Stimulated activated CD4-positive, alpha-beta T cell treated with anti-CD3 and anti-CD28 coated beads, Interleukin-1b, Interleukin-23, amount 100 ng/mL, for 1 hour (primary cell): ENCODE measurements around the gene MATN3.

Source experiments
- DNase-seq, 2 donors: peaks; one replicate each; pipeline ENCODE4 v3.0.0-alpha.2; 2020; ENCODE audit warnings: low read depth in 2 of 2

Gene MATN3

GRCh38 chr2:20037660-20038059, 25.2 kb upstream of the MATN3 start:
- no peak for DNase-seq

GRCh38 chr2:20035955-20036666, 23.6 kb upstream of the MATN3 start:
- DNase-seq: no peak

- no peak for DNase-seq
Observed at GRCh38 chr2:20034821-20035220, 22.4 kb upstream of the MATN3 start.

- no peak for DNase-seq
Observed at GRCh38 chr2:20034218-20034617, 21.8 kb upstream of the MATN3 start.

- DNase-seq: no peak
Observed at GRCh38 chr2:20033322-20033721, 20.9 kb upstream of the MATN3 start.

GRCh38 chr2:20030224-20030623, 17.8 kb upstream of the MATN3 start:
- no peak for DNase-seq

- no peak for DNase-seq
Observed at GRCh38 chr2:20027705-20028434, 15.4 kb upstream of the MATN3 start.

GRCh38 chr2:20027260-20027677, 14.8 kb upstream of the MATN3 start:
- no peak for DNase-seq

- DNase-seq: no peak
Observed at GRCh38 chr2:20025065-20025786, 12.8 kb upstream of the MATN3 start.

GRCh38 chr2:20023688-20024087, 11.2 kb upstream of the MATN3 start:
- no peak for DNase-seq

- no peak for DNase-seq
Observed at GRCh38 chr2:20021405-20022009, 9.0 kb upstream of the MATN3 start.

GRCh38 chr2:20019747-20020146, 7.3 kb upstream of the MATN3 start:
- DNase-seq: no peak

- DNase-seq: no peak
Observed at GRCh38 chr2:20018601-20019152, 6.2 kb upstream of the MATN3 start.

GRCh38 chr2:20016346-20016745, 3.9 kb upstream of the MATN3 start:
- no peak for DNase-seq

- DNase-seq: no peak
Observed at GRCh38 chr2:20015482-20016083, 3.1 kb upstream of the MATN3 start.

- DNase-seq: no peak
Observed at GRCh38 chr2:20013126-20013849, 820 bp upstream of the MATN3 start.

- DNase-seq: no peak
Observed at GRCh38 chr2:20012032-20012281, 511 bp downstream of the MATN3 start.

GRCh38 chr2:20011276-20012031, 1.0 kb downstream of the MATN3 start:
- DNase-seq: no peak

GRCh38 chr2:20008703-20009102, 3.8 kb downstream of the MATN3 start:
- DNase-seq: no peak

- DNase-seq: no peak
Observed at GRCh38 chr2:20005891-20006470, 6.5 kb downstream of the MATN3 start.
